ENCODE results near the gene METAP1D.

METAP1D gene

DNA sequence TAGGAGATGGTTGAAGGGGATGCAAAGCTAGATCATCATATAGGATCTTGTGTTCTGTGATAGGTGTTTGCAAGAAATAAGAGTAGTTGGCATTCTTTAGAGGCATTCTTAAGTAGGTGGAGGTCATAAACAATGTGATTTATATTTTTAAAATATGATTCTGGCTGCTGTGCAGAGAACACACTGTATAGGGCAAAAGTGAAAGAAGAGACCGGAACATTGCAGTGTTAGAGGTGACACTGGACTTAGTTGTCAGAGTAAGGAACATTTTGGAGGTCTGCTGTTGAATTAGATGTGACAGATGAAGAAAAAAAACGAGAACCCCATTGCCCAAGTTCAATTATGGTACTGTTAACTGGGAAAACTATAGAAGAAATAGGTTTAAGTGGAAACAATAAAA, 39.8 kb upstream of the METAP1D start:
- TF ChIP-seq CTCF (IDR thresholded peaks at IDR 0.05; ENCODE audit: low read depth, low read length) = no peak
- Histone ChIP-seq H3K36me3 (no peaks in the 10 kb centered on the region), H3K4me1 (no peaks in the 10 kb centered on the region), H3K27me3 (no peaks in the 10 kb centered on the region), H3K4me3 (ENCODE audit: low read depth, low read length) (no peak overlapping the region), H3K9me3 (no peaks in the 10 kb centered on the region)
- no peak for DNase-seq

DNA sequence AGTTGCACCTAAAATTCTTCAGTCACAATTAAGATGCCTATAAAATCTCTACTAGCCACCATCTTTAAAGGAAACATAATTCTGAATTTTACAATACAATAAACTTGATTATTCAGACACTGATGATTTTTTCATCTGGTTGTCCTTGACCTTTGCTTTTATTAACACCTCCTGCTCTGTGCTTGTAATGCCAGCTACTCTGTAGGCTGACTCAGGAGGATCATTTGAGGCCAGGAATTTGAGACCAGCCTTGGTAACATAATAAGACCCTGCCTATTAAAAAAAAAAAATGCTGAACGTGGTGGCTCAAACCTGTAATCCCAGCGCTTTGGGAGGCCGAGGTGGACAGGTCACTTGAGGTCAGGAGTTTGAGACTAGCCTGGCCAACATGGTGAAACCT, 39.2 kb upstream of the METAP1D start:
- H3K36me3 ChIP-seq = no peaks in the 10 kb centered on the region
- DNase-seq = no peak
- no peaks in the 10 kb centered on the region for H3K9me3 ChIP-seq
- no peaks in the 10 kb centered on the region for H3K27me3 ChIP-seq
- no peak overlapping the region for H3K4me3 ChIP-seq (ENCODE audit: low read depth, low read length)
- no peak for TF ChIP-seq CTCF (IDR thresholded peaks at IDR 0.05; ENCODE audit: low read depth, low read length)
- H3K4me1 ChIP-seq = no peaks in the 10 kb centered on the region

GRCh38 chr2:171963198-171963597, 36.6 kb upstream of the METAP1D start:
- Histone ChIP-seq H3K27me3 (no peaks in the 10 kb centered on the region), H3K4me3 (ENCODE audit: low read depth, low read length) (no peak overlapping the region), H3K9me3 (no peaks in the 10 kb centered on the region), H3K36me3 (no peaks in the 10 kb centered on the region), H3K4me1 (no peaks in the 10 kb centered on the region)
- no peak for DNase-seq
- TF ChIP-seq CTCF (IDR thresholded peaks at IDR 0.05; ENCODE audit: low read depth, low read length) = no peak

DNA sequence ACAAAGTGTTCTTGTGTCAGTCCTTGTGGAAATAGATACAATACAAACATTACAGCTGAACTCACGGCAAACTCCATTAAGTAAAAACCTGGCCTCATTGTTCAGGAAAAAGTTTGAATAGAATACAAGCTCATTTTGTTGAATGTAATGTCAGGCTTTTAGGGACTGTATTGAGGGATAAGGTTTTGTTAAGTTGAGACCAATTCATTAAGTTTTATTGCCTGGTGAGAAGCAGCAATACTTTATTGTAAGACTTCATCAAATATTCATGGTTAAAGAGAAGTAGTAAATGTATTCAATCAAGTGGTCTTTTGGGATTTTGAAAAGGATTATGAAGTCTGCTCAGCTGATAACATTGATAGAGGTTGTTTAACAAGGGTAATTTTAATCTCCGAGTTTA, 35.4 kb upstream of the METAP1D start:
- H3K4me1 ChIP-seq = no peaks in the 10 kb centered on the region
- TF ChIP-seq CTCF (IDR thresholded peaks at IDR 0.05; ENCODE audit: low read depth, low read length) = no peak
- no peak overlapping the region for H3K4me3 ChIP-seq (ENCODE audit: low read depth, low read length)
- DNase-seq = no peak
- H3K9me3 ChIP-seq = no peaks in the 10 kb centered on the region
- H3K36me3 ChIP-seq = no peaks in the 10 kb centered on the region
- H3K27me3 ChIP-seq = no peaks in the 10 kb centered on the region

DNA sequence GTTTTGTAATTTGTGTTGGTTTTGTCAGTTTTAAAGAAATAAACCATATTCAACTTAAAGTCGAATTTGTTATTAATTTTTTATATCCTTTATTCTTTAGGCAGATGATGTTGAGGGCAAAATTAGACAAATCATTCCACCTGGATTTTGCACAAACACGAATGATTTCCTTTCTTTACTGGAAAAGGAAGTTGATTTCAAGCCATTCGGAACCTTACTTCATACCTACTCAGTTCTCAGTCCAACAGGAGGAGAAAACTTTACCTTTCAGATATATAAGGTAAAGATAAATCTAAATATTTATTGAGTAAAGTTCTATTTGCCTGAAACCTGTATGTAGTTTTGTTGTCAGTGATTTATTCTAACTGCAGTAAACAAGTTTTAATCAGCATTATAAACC, 34.5 kb upstream of the METAP1D start:
- H3K36me3 ChIP-seq = no peaks in the 10 kb centered on the region

DNA sequence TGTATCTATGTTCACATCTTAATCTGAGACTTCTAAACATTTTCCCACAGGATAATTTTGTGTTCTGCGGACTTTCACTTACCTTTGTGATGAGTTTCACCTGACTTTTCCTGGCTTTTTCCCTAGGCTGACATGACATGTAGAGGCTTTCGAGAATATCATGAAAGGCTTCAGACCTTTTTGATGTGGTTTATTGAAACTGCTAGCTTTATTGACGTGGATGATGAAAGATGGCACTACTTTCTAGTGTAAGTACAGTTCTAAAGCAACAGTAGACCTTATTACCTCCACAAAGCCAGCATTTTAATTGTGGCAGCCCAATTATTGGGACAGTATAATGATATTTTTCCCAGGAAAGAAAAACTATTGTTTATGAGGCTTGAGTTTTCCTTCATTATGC, 34.1 kb upstream of the METAP1D start:
- no peaks in the 10 kb centered on the region for H3K9me3 ChIP-seq
- no peaks in the 10 kb centered on the region for H3K4me1 ChIP-seq
- H3K36me3 ChIP-seq = no peaks in the 10 kb centered on the region
- no peaks in the 10 kb centered on the region for H3K27me3 ChIP-seq
- H3K4me3 ChIP-seq (ENCODE audit: low read depth, low read length) = no peak overlapping the region
- TF ChIP-seq CTCF (IDR thresholded peaks at IDR 0.05; ENCODE audit: low read depth, low read length) = no peak
- no peak for DNase-seq

More for the DNA sequence above, 34.5 kb upstream of the METAP1D start:
- no peak for TF ChIP-seq CTCF (IDR thresholded peaks at IDR 0.05; ENCODE audit: low read depth, low read length)
- Histone ChIP-seq H3K4me3 (ENCODE audit: low read depth, low read length) (no peak overlapping the region), H3K4me1 (no peaks in the 10 kb centered on the region), H3K27me3 (no peaks in the 10 kb centered on the region), H3K9me3 (no peaks in the 10 kb centered on the region)
- DNase-seq = no peak
